ENCODE results near the gene NBR1.
"Not testable (repeated sequence)": the region's sequence is repeated elsewhere in the genome, so short reads cannot be mapped to it uniquely, and the experiment has no call there.

NBR1 gene

GRCh38 chr17:43220511-43221125 lies 49.6 kb downstream of the NBR1 start:
- Histone ChIP-seq H3K36me3 (ENCODE audit: control insufficient read depth, insufficient read depth, low read length) (peaks cover 3% of the 10 kb centered on the region), H3K4me3 (ENCODE audit: low read depth, low read length) (no peak overlapping the region)

DNA sequence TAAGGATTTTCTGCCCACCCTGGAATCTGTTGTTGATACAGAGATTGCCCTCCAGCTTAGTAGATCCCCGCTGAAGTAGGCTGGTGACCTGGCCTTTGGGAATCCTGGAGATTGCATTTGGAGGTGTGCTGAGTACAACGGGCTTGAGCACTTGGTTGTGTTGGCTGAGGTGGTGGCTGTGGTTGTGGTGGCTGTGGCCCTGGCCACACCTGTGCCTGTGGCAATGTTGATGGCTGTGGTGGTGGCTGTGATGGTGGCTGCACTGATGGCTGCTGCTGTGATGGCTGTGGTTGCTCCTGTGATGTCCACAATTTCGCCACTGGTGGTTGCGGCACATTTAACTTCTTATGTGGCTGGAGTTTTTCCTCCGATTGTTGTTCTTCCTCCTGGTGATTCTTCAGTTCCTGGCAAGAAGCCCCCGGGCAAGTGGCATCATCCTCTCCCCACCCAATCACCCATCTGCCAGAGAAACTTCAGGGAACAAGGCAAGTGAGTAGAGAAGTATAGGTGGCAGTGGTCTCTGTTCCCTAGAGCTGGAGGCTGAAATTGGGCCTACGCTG lies 53.2 kb downstream of the NBR1 start:
- no peak overlapping the region for H3K4me3 ChIP-seq (ENCODE audit: low read depth, low read length)
- no peak overlapping the region for H3K9ac ChIP-seq (ENCODE audit: low read depth, low read length)
- H3K36me3 ChIP-seq (ENCODE audit: control insufficient read depth, insufficient read depth, low read length), result peaks cover 3% of the 10 kb centered on the region
- H3K27me3 ChIP-seq (ENCODE audit: control insufficient read depth, insufficient read depth, low read length), result no peaks in the 10 kb centered on the region
- H3K4me1 ChIP-seq (ENCODE audit: control insufficient read depth, insufficient read depth, low read length), result no peaks in the 10 kb centered on the region
- no peaks in the 10 kb centered on the region for H3K9me3 ChIP-seq (ENCODE audit: control insufficient read depth, insufficient read depth, low read length)

More at GRCh38 chr17:43220511-43221125, 49.6 kb downstream of the NBR1 start:
- no peaks in the 10 kb centered on the region for H3K9me3 ChIP-seq (ENCODE audit: control insufficient read depth, insufficient read depth, low read length)
- no peak overlapping the region for H3K9ac ChIP-seq (ENCODE audit: low read depth, low read length)
- H3K27me3 ChIP-seq (ENCODE audit: control insufficient read depth, insufficient read depth, low read length), result no peaks in the 10 kb centered on the region
- H3K4me1 ChIP-seq (ENCODE audit: control insufficient read depth, insufficient read depth, low read length), result no peaks in the 10 kb centered on the region

DNA sequence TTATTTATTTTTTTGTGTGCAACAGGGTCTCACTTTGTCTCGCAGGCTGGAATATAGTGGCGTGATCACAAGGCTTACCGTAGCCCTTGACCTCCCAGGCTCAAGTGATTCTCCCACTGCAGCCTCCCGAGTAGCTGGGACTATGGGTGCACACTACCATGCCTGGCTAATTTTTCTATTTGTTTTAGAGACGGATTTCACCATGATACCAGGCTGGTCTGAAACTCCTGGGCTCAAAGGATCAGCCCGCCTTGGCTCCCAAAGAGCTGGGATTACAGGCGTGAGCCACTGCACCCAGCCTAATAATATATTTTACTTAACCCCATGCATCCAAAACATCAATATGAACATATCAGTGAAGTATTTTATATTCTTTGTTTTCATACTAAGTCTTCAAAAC lies 55.4 kb downstream of the NBR1 start:
- no peaks in the 10 kb centered on the region for H3K9me3 ChIP-seq (ENCODE audit: control insufficient read depth, insufficient read depth, low read length)

DNA sequence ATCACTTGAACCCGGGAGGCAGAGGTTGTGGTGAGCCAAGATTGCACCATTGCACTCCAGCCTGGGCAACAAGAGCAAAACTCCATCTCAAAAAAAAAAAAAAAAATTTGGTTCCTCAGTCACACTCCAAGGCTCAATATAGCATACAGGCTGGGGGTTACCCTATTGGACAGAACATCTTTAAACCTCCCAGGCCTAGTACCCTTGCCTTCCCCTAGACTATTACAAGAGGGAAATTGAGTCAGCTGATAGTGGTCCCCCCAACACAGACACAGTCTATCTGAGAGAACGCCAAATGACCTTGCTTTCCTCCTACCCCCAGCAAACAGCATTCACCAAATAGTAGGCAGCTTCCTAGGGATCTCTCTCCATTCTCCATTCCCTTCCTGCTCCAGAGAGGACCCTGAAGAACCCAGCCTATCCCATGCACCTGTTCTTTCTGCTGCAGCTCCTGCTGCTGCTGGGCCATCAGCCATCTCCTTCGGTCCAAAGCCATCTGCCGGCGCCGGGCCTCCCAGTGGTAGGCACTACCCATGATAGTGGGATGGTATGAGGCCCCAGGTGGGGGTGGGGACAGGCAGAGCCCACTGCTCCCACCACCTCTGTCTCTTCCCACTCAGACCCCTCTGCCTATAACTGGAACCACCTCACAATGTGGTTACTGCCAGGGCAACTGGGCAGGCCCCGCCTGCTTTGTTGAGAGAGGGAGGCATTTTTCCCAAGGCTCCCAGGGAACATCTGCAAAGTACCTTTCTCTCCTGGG lies 57.2 kb downstream of the NBR1 start, which contains the start of gene CCDC200:
TSS of gene CCDC200 (minus strand) at position 604 of the 763 bp plus-strand sequence. CDS start at position 535, 69 bp downstream.
- not testable (repeated sequence) for H3K4me3 ChIP-seq (ENCODE audit: low read depth, low read length); H3K4me1 ChIP-seq (ENCODE audit: control insufficient read depth, insufficient read depth, low read length); H3K9me3 ChIP-seq (ENCODE audit: control insufficient read depth, insufficient read depth, low read length); H3K27me3 ChIP-seq (ENCODE audit: control insufficient read depth, insufficient read depth, low read length); H3K36me3 ChIP-seq (ENCODE audit: control insufficient read depth, insufficient read depth, low read length); H3K9ac ChIP-seq (ENCODE audit: low read depth, low read length)

More for the DNA sequence above, 55.4 kb downstream of the NBR1 start:
- H3K27me3 ChIP-seq (ENCODE audit: control insufficient read depth, insufficient read depth, low read length), result no peaks in the 10 kb centered on the region
- H3K9ac ChIP-seq (ENCODE audit: low read depth, low read length), result no peak overlapping the region
- H3K36me3 ChIP-seq (ENCODE audit: control insufficient read depth, insufficient read depth, low read length), result no peaks in the 10 kb centered on the region
- H3K4me1 ChIP-seq (ENCODE audit: control insufficient read depth, insufficient read depth, low read length), result no peaks in the 10 kb centered on the region
- H3K4me3 ChIP-seq (ENCODE audit: low read depth, low read length), result no peak overlapping the region

- not testable (repeated sequence) for H3K27me3 ChIP-seq (ENCODE audit: control insufficient read depth, insufficient read depth, low read length); H3K36me3 ChIP-seq (ENCODE audit: control insufficient read depth, insufficient read depth, low read length); H3K9me3 ChIP-seq (ENCODE audit: control insufficient read depth, insufficient read depth, low read length); H3K4me1 ChIP-seq (ENCODE audit: control insufficient read depth, insufficient read depth, low read length)
- H3K9ac ChIP-seq (ENCODE audit: low read depth, low read length), result peak overlapping the region; percentile 18
- H3K4me3 ChIP-seq (ENCODE audit: low read depth, low read length), result peak overlapping the region; percentile 37
These were observed 60.4 kb downstream of the NBR1 start for GRCh38 chr17:43231205-43232020.

DNA sequence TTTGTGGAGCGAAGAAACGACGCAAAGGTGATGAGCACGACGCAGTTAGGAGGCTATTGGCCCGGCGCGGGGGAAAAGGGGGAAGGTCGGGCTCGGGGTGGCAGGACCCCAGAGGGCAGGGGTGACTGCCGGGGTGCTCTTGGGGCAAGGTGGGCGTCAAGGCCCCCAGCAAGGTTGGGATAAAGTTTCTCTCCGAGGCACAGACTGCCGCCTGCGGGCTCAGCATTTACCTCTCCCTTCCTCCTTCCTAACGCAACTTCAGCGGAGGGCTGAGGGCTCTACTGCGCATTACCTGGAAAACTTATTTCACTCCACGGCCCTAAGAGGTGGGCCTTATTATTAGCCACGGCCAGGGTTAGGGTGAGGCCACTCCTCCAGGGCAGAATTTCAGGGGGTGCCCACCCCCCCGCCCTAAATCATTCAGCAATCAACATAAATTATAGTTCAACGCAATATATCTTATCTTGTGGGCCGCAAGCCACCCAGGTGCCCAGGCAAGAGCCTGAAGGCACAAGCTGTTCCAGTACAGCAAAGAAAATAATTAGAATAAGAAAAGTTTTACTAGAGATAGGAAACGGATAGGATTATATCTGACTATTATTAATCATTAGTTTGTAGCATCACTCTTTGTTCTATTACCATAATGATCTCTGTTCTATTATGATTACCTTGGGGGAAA lies 61.1 kb downstream of the NBR1 start:
- H3K36me3 ChIP-seq (ENCODE audit: control insufficient read depth, insufficient read depth, low read length); H3K9me3 ChIP-seq (ENCODE audit: control insufficient read depth, insufficient read depth, low read length); H3K27me3 ChIP-seq (ENCODE audit: control insufficient read depth, insufficient read depth, low read length); H3K4me1 ChIP-seq (ENCODE audit: control insufficient read depth, insufficient read depth, low read length): not testable (repeated sequence)
- Histone ChIP-seq H3K9ac (ENCODE audit: low read depth, low read length) (peak overlapping the region; percentile 18), H3K4me3 (ENCODE audit: low read depth, low read length) (peak overlapping the region; percentile 37)

- not testable (repeated sequence) for H3K9ac ChIP-seq (ENCODE audit: low read depth, low read length); H3K9me3 ChIP-seq (ENCODE audit: control insufficient read depth, insufficient read depth, low read length); H3K4me1 ChIP-seq (ENCODE audit: control insufficient read depth, insufficient read depth, low read length); H3K27me3 ChIP-seq (ENCODE audit: control insufficient read depth, insufficient read depth, low read length); H3K36me3 ChIP-seq (ENCODE audit: control insufficient read depth, insufficient read depth, low read length); H3K4me3 ChIP-seq (ENCODE audit: low read depth, low read length)
These were observed 62.2 kb downstream of the NBR1 start for GRCh38 chr17:43233263-43233662.

- not testable (repeated sequence) for H3K4me3 ChIP-seq (ENCODE audit: low read depth, low read length); H3K9me3 ChIP-seq (ENCODE audit: control insufficient read depth, insufficient read depth, low read length); H3K36me3 ChIP-seq (ENCODE audit: control insufficient read depth, insufficient read depth, low read length); H3K27me3 ChIP-seq (ENCODE audit: control insufficient read depth, insufficient read depth, low read length); H3K4me1 ChIP-seq (ENCODE audit: control insufficient read depth, insufficient read depth, low read length); H3K9ac ChIP-seq (ENCODE audit: low read depth, low read length)
These were observed 62.9 kb downstream of the NBR1 start, which contains the start of gene RNU2-1 for GRCh38 chr17:43233877-43234276. Gene RNU2-1, minus strand, starts transcription at chr17:43233977.

DNA sequence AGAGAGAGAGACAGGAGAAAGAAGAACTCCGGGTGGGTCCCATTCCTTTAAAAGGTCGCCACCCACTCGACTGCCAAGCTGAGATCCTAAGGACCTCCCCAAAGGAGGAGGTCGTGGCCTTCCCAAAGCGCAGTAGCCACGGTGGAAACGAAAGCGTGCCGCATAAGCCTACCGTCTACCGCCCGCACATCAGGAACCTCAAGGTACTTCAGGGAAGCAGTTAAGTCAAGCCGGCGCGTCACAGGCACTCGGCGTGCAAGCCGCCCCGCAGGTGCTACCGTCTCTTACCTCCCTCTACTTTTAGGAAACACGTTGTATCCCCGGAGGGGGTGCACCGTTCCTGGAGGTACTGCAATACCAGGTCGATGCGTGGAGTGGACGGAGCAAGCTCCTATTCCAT lies 68.6 kb downstream of the NBR1 start:
- H3K9me3 ChIP-seq (ENCODE audit: control insufficient read depth, insufficient read depth, low read length); H3K4me1 ChIP-seq (ENCODE audit: control insufficient read depth, insufficient read depth, low read length); H3K4me3 ChIP-seq (ENCODE audit: low read depth, low read length); H3K36me3 ChIP-seq (ENCODE audit: control insufficient read depth, insufficient read depth, low read length); H3K27me3 ChIP-seq (ENCODE audit: control insufficient read depth, insufficient read depth, low read length); H3K9ac ChIP-seq (ENCODE audit: low read depth, low read length): not testable (repeated sequence)

DNA sequence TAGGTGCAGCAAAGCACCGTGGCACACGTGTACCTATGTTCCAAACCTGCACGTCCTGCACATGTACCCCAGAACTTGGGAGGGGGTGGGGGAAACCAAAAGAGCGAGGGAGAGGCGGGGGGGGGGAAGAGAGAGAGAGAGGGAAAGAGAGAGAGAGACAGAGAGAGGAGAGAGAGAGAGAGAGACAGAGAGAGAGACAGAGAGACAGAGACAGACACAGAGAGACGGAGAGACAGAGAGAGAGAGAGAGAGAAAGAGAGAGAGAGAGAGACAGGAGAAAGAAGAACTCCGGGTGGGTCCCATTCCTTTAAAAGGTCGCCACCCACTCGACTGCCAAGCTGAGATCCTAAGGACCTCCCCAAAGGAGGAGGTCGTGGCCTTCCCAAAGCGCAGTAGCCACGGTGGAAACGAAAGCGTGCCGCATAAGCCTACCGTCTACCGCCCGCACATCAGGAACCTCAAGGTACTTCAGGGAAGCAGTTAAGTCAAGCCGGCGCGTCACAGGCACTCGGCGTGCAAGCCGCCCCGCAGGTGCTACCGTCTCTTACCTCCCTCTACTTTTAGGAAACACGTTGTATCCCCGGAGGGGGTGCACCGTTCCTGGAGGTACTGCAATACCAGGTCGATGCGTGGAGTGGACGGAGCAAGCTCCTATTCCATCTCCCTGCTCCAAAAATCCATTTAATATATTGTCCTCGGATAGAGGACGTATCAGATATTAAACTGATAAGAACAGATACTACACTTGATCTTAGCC lies 69.8 kb downstream of the NBR1 start:
- H3K27me3 ChIP-seq (ENCODE audit: control insufficient read depth, insufficient read depth, low read length), result not testable (repeated sequence)

GRCh38 chr17:43246456-43246855 lies 75.4 kb downstream of the NBR1 start:
- not testable (repeated sequence) for H3K4me3 ChIP-seq (ENCODE audit: low read depth, low read length); H3K36me3 ChIP-seq (ENCODE audit: control insufficient read depth, insufficient read depth, low read length); H3K4me1 ChIP-seq (ENCODE audit: control insufficient read depth, insufficient read depth, low read length); H3K27me3 ChIP-seq (ENCODE audit: control insufficient read depth, insufficient read depth, low read length); H3K9me3 ChIP-seq (ENCODE audit: control insufficient read depth, insufficient read depth, low read length); H3K9ac ChIP-seq (ENCODE audit: low read depth, low read length)

More for the DNA sequence above, 69.8 kb downstream of the NBR1 start:
- H3K4me3 ChIP-seq (ENCODE audit: low read depth, low read length); H3K36me3 ChIP-seq (ENCODE audit: control insufficient read depth, insufficient read depth, low read length); H3K4me1 ChIP-seq (ENCODE audit: control insufficient read depth, insufficient read depth, low read length); H3K9ac ChIP-seq (ENCODE audit: low read depth, low read length); H3K9me3 ChIP-seq (ENCODE audit: control insufficient read depth, insufficient read depth, low read length): not testable (repeated sequence)

Data from iPS-15b (cell line).